Activated T-cell treated with anti-CD3 and anti-CD28 coated beads, Interleukin-2, amount 50 U/mL, for 1 hour (primary cell): Measurements from ENCODE around the gene MTHFD2L.

Experiments
- DNase-seq: peaks from one replicate; pipeline ENCODE4 v3.0.0-alpha.2; 2020

Gene MTHFD2L

DNA sequence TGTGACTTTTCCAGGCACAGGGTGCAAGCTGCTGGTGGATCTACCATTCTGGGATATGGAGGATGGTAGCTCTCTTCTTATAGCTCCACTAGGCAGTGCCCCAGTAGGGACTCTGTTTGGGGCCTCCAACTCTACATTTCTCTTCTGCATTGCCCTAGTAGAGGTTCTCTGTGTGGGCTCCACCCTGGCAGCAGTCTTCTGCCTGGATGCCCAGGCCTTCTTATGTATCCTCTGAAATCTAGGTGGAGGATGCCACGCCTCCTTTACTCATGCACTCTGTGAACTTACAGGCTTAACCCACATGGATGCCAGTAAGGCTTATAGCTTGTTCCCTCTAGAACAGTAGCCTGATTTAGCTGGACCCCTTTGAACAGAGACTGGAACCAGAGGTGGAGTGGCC lies 186.1 kb downstream of the MTHFD2L start:
- no peak for DNase-seq
